GM04503 (cell line): ENCODE measurements around the gene CFAP65.

ENCODE experiments used
- DNase-seq: peaks from one replicate; pipeline ENCODE4 v3.0.0-alpha.2; 2012; ENCODE audit warnings: low read depth

The CFAP65 gene

DNA sequence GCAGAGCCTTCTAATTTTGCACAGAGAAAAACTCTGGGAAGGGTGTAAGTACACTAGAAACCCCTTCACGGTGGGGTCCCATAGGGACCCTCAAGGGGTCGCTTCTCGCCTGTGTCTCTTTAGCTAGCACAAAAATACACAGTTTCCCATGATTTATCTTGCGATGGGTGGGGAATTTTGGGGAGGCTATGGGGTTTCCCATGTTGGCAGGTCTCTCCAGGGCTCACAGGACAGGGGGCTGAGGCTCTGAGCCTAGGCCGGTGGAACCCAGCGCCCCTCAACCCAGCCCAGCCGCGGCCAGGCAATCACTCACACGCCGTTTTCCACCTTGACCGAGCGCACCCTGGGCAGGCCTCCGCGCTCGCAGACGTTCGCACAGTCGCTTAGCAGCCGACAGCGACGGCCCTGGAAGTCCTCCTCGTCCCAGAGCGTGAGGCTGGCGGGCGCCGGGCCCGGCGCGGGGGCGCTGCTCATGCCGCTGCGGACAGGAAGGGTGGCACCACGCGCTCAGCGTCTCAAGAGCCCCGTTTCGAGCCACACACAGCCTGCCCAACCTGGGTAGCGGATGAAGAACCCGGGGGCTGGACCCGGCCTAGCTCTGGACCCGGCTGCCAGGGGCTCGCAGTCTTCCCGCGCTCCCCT, 48.5 kb downstream of the CFAP65 start:
- DNase-seq: no peak

DNA sequence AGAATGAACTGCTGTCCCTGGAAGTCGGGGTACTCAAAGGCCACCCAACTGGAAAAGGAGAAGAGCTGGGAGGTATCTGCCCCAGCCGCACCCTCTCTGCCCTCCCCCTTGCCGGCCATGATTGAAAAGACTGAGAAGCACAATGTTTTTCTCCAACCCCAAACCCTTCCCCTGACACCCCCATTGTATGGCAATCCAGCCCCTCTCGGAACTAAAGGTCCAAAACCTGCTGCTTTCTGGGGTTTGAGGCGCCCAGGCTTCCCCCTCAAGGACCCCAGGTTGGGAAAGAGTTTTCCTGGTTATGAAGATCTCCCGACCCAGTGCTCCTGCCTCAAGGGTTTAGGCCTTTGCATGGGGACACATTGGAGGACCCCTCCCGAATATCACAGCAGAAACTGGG, 49.1 kb downstream of the CFAP65 start:
- DNase-seq: no peak

DNA sequence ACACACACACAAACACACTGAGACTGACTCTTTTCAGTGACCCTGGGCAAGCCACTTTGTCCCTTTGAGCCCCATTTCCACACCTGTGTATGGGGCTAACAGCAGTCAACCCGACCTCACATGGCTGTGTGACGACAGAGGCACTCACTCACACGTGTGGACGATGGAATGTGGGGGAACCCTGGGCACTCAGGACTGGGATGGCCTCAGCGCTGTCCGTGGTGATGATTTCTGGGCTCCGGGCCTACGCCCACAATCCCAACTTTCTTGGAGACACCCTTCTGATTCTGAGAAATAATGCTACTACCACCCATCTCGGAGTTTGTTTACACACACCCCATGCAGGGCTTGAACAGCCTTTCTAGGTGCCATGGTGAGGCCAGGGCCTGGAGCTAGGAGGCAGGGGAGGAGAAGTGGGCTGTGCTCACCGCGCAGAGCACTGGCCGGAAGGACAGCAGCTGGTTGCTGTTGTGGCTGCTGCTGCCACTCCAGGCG, 49.6 kb downstream of the CFAP65 start:
- DNase-seq: no peak

DNA sequence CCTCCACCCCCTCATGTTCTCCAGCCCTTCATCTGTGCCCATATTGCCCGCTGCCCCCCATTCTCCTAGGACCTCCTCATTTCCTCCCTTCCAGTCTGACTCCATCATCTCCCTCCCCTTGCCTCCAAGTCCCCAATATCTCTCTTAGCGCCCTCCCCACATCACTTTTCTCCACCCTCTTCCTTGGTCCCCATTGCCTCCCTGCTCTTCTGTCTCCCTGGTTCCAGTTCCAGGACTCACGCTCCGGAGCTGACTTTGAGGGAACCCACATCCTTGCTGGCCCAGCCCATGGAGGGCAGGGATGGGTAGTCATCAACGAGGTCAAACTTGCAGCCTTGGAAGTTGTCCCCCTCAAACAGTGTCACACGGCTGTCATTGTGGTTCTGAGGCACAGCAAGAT, 50.7 kb downstream of the CFAP65 start:
- DNase-seq: no peak

DNA sequence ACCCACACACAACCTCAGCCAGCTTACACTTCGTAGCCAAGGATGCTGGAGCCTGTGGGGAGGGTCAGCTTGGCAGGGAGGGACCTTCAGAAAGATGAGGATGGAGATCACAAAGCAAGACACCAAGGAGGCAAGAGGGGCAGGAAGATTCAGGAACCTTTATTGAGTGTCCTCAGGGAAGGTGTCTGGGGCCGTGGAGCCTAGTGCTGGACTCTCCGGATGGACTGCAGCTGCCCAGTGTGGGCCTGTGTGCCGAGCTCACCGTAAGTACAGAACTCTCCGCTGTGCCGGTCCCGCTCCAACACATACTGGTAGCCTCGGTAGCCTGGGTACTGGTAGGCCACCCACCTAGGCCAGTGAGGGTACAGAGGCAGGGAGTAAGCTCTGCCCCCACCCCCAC, 51.3 kb downstream of the CFAP65 start:
- DNase-seq: no peak

DNA sequence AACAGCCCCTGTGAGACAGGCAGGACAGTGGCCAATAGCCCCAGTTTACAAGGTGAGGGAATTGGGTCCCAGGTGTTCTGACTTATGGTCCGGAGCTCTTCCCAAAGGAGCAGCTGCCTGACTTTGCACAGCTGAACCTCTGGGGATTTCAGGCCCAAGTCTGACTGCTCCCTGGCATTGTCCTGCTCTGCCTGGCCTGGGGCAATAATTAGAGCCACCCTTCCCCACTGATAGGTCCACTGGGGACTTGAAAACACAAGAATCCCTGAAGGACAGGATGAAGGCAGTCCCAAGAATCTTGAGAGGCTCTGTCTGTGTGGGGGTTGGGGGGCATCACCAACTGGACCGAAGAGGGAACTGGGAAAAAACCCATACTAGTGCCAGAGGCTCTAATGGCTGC, 52.7 kb downstream of the CFAP65 start:
- DNase-seq: no peak

DNA sequence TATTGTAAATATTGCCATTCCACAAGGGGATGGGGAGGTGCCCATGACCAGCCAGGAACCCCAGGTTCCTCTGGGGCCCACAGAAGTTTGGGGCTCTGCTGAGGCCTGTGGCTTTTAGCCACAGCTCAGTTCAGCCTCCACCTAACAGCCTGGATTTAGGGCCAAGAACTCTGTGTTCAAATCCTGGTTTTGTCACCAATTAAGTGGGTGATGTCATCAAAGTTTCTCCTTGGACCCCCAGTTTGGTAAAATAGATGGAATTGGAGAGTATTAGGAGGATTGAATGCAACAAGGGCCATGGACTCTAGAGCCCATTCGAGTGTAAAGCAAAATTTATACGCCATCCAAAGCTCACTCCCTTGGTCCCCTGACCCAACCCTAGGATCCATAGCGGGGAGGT, 53.2 kb downstream of the CFAP65 start:
- no peak for DNase-seq

DNA sequence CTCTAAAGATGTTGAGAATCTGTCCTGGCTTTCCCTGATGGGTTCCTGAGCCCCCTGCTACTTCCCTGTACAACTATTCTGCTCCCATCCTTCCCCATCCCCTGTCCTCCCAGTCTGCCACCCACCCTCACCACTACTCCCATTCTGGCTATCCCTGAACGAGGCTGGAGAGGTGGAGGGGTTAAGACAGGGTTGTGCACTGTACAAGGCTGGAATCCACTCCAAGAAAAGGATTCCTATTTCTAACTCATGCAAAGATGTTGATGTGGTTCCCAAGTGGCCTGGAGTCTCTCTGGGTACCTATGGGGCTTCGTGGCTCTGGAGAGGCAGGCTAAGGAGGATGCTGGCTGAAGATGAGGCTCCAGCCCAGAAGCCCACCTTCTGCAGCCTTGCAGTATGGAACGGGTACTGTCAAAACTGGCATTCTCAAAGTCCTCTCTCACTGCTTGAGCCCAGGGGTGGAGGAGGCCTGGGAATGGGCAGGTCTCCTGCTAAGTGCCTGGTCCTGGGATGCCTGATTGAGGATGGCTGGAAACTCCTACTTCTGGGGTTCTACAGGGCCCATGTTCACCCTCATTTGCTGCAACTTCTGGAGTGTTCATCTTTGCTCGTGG, 55.1 kb downstream of the CFAP65 start:
- no peak for DNase-seq

DNA sequence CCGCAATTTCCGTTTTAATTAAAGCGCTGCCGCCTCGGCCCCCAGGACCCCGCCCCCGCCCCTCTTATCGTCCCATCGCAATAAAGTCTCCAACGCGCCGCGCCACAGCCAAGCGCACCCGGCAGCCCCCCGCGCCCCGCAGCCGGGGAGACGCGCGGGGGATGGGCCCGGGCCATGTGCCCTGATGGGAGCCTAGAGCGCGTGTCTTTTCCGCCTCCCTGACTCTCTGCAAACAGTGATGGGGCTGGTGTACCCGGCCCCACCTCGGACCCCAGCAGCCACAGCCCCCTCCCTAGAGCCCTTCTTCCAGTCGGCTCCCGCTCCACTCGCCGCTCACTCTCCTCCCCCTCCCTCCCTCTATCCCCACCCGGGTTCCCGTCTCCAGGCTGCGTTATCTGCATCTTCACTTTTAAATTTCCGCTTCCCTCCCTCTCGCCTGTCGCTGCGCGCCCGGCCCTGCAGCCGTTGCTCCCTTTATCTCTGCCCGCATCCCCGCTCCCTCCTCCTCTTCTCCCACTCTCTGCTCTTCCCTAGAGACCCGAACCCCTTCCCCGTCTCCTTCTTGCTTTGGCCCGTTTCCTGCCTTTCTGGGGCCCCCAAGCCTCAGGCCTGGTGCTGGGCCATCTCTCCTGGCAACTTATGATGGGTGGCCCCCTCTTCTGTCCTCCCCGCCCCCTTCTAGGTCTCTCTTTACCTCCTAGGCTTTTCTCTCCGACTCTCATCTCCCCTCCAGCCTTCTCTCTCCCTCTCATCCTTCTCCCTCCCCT, 55.8 kb downstream of the CFAP65 start:
- no peak for DNase-seq

DNA sequence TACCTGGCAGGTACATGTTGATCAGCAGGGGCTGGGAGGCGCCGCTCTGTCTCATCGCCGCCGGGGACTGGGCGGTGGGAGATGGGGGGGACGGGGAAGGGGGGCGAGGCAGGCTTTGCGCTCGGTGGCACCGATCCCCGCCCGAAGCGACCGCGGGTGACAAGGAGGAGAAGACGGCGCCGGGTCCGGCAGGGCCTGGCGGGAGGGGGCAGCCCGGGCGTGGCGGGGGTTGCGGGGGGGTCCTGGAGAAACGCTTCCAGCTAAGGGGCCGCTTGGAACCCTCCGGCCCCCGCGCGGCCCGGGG, 56.3 kb downstream of the CFAP65 start, which contains the start of gene FEV:
TSS of gene FEV (minus strand) at position 164 of the 304 bp plus-strand sequence. CDS start at position 55, 109 bp downstream.
- DNase-seq: no peak

DNA sequence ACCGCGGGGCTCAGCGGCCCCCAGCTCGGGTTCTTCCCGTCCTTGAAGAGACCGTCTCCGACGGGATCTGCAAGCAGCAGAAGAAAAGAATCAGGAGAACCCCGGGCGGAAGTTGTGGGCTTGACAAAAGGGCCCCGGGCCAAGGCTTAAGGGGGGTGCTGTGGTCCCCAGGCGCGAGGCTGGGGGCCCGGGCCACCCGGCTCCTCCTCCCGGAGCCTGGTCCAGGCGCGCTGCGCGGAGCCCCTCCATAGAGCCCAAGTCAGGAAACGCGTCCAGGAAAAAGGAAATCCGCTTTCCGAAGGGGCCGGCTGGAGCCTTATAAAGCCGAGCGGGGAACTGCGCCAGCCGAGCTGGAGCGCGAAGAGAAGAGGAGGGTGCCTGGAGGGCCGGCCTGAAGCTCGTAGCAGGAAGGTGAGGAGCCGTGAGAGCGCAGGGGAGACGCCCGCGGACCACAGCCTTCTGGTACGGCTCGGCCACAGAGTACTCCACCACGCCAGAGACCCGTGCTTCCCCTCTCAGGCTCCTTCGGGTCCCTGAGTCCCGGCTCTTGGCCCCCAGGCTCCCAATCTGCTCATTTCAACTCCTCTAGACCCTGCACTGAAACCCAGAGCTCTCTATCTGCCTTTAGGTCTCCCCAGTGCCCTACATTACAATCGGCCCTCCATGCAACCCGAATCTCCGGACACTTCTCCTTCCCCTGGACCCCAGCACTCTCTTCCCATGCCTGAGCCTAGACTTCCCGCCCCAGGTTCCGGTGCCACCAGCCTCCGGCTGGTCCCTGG, 56.9 kb downstream of the CFAP65 start:
- DNase-seq: no peak

DNA sequence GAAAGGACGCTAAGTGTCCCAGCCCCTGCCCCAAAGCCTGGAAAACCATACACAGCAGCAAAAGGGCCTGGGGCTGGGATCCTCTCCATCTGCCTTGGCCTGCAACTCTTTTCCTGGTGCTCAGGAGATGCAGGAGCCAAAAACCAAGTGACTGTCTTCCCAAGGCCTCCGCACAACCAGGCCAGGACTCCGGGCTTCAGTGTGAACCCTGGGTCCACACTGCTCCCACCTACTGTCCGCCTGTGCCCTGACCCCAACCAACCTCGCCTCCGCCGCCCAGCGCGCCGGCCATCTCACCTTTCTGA, 57.4 kb downstream of the CFAP65 start:
- DNase-seq: no peak

DNA sequence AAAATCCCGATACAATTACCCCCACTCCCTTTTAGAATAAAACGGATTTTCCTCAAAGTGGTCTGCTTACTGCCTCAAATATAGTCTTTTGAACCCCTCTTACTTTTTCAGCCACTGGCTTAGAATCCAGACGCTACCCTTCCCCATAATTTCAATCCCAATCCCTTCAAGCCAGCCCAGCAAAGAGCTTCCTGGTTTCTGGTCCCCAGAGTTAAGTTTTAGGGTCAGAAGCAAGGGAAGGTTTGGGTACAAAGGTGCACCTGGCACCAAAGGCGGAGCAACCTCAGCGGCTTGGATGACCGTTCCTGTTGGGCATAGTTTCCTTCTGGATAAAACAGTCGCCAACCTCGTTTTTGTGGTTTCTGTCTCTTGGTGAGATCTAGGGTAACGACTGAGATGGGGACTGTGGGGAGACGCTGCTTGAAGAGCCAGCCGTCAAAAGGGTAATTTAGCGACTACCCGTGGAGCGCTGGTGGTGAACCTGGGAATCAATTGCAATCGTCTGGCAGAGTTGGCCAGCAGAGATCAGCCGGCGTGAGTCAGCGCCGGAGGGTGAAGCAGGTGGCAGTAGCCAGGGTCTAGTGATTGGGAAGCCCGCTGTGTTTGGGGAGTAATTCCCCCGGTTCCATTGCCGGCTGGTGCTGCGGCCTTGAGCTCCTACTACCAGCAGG, 57.9 kb downstream of the CFAP65 start:
- DNase-seq: no peak

DNA sequence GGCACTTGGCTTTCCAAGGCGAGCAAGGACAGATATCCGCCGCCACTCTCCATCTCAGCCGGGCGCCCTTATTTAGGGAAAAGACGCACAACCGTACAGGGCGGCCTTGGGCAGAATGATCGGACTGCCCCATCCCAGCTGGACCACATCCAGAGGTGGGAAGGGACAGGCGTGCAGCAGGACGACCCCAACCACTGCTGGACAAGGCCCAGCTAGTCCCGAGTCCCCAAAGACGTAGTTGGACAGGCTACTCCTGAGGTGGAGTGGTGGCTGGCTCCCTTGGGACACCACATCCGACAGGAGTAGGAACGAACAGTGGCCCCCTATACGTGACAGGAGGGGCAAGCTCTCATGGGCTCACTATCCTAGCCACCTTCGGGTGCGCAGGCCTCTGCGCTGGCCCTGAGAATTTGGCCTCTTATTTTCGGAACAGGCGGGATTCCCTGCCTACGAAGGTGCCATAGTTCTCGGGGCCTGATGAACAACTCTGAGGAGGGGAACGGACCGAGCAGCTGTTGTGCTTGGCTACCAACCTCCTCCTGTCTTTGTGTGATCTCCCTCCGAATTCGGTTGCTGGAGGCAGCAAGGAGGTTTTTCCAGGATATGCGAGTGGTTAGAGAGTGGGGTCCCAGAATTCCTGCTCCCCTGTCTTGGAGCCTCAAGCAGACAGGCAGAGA, 58.6 kb downstream of the CFAP65 start:
- no peak for DNase-seq

DNA sequence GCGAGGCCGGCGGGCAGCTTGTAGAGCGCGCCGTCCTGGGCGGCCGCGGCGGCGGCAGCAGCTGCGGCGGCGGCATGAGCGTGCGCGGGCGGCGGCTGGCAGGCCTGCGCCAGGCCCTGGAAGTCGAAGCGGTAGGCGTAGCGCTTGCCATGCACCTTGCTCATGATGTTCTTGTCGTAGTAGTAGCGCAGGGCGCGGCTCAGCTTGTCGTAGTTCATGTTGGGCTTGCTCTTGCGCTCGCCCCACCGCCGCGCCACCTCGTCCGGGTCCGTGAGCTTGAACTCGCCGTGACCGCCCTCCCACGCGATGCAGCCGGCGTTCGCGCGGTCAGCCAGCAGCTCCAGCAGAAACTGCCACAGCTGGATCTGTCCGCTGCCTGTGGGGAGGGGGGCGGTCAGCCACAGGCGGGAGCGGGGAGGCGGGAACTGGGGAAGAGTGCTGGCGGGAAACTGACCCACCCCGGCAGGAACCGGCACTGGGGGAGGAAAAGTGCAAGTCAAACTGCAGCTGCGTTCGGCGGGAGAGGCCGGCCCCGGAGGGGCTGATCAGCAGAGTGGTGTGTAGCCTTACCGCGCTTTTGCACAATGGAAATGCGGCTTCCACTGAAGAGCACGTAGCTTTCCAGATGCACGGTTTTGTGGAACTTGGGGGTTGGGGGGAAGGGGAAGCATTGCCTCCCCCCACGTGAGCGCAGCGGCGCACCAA, 59.3 kb downstream of the CFAP65 start:
- no peak for DNase-seq

DNA sequence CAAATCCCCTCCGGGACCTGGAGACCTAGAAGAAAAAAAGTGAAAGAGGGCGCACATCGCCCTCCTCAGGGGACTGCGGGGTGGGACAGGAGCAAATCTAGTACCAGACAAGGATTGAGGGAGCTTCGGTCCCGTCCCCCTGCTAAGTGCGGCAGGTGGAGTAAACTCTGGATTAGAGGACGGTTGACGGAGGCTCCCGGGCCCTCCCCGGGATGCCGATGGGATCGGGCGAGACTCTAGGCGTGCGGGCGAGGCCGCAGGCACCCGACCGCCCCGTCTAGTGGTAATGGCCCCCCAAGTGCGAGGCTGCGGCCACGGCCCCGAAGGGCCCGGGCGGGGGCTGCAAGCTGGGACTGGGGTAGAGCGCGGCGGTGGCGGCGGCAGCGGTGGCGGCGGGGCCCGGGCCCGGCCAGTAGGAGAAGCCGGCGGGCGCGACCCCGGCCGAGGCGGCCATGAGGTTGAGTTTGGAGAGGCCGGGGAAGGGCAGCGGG, 59.9 kb downstream of the CFAP65 start:
- DNase-seq: no peak

DNA sequence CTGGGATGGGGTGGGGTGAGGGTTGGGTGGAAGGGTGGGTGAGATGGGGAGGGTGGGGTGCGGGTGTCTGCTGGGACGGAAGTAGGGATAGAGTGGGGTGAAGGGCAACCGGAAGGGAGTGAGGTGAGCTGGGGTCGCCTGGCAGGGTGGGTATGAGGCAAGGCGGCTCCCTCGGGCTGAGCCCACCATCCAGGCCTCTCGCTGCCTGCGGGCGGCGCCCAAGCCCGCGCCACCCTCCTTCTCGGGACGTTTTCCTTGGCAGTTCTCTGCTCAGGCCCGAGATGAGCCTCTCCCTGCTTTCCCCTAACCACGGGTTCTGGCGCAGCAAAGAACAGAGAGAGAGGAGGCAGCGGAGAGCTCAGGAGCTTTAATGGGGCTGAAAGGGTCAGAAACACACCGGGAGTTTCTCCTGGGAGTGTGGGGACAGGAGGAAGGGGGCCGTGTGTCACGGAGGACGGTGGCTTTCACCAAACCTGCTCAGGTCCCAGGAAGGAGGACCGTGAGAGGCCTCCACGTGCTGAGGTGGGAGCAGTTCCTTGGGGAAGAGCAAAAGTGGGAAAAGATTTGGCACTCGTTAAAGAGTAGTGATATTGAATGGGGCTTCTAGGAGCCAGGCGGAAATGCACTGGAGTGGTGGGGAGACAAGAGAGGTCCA, 60.5 kb downstream of the CFAP65 start:
- DNase-seq: no peak

DNA sequence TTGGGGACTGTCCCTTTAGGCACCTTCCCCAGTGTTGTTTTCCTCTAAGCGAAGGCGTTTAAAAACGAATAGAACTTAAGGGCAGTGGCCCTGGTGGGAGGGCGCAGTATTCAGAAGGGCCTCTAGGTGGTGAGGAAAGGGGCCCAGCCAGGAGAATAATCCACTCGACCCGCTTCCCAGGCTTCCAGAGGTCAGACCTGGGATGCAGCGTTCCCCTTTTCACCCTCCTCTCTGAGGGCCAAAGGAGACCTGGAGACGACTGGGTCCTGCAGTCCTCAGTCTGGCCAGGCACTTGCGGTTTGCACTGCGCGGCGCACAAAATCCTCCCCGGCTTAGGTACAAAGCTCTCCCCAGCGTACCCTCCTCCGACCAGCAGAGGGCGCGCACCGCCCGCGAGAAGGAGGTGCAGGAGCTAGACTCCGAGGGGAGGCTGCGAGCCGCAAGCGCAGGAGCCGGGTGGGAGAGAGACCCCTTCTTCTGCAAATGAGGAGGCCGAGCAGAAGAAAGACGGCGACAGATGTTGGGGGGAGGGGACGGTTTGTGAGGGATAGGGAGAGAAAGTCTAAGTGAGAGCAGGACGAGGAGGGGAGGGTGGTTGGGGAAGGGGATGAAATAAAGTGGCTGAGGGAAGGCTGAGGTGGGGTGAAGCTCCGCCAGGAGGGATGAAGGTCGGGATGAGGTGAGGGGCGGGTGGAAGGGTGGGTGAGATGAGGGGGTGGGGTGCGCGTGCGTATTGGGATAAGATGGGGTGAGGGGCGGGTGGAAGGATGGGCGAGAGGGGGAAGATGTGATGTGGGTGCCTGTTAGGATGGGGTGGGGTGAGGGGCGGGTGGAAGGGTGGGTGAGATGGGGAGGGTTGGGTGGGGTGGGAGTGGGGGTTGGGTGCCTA, 61.2 kb downstream of the CFAP65 start:
- DNase-seq: peak; percentile 14

DNA sequence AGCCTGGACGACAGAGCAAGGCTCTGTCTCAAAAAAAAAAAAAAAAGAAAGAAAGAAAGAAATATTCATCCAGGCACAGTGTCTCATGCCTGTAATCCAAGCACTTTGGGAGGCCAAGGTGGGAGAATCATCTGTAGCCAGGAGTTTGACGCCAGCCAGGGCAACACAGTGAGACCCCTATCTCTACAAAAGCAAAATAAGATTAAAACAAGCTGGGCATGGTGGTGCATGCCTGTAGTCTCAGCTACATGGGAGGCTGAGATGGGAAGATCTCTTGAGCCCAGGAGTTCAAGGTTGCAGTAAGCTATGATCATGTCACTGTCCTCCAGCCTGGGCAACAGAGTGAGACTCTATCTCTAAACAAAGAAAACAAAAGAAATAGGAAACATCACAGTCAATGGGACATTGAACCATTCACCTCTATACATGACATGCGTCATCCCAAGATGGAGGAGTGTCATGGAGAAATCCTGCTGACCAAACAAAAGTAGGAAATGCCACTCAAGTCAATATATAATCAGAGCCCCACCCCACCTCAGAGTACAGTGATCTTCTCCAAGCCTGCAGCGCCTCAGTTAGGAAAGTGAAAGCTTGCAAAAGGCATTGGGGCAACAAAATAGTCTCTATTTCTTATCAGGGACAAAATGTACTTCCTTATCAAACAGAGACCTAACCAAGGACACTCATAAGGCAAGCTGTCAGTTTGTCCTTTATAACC, 66.1 kb downstream of the CFAP65 start:
- no peak for DNase-seq
